Measurements from ENCODE around the gene BPIFB2. TPM values are rescaled to one million over a fixed set of nuclear protein-coding genes. Genes with fewer than 3 reads are reported as not detected.
"Not testable (repeated sequence)": the region's sequence is repeated elsewhere in the genome, so short reads cannot be mapped to it uniquely, and the experiment has no call there.

Gene BPIFB2
- polyA plus RNA-seq, 1 donor, result not detected

DNA sequence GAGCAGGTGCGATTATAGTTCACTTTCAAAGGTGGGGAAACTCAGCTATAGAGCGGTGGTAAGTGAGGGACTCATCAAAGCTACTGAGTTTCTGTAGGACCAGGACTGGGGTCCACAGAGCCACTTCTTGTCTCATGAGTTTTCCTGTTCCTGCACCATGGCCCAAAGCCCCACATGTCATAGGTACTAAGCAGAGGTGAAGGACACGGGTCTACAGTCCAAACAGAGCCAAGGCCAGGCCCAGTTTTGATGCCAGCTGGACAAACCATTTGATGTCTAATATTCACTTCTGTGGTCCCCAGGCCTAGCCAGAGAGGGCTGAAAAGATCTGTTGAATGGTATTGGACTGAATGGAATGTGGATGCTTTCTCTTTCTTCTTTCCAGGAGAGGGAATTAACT, 34.9 kb downstream of the BPIFB2 start:
- no peak for DNase-seq

DNA sequence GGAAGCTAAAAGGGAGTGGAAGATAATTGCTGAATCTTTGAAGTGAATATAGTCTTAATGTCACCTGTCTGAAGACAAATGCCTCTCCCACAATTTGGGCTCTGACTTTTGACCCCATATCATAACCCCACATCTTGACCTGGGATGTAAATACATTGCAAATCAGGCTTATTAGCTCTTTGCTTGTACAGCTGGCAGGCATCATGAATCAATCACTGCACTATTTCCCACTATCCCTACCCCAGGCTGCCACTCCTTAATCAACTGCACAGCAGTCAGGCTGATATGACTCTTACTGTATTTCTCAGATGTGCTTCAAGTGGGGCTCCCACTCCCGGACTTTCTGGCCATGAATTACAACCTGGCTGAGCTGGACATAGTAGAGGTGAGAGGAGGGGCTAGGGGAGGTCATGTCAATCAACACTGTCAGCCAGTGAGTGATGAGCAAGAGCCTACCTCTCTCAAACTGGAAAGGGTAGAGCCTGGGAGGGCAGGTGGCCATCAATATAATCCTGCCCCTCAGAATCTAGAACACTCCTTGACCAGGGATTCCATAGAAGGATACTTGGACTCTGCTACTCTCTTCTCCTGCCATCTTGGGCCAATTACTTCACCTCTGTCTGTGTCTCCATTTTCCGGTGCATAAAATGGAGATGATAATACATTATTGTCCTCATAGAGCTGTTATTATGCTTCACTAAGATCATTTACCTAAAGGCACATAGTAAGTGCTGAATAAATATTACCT, 35.7 kb downstream of the BPIFB2 start:
- DNase-seq, result no peak

DNA sequence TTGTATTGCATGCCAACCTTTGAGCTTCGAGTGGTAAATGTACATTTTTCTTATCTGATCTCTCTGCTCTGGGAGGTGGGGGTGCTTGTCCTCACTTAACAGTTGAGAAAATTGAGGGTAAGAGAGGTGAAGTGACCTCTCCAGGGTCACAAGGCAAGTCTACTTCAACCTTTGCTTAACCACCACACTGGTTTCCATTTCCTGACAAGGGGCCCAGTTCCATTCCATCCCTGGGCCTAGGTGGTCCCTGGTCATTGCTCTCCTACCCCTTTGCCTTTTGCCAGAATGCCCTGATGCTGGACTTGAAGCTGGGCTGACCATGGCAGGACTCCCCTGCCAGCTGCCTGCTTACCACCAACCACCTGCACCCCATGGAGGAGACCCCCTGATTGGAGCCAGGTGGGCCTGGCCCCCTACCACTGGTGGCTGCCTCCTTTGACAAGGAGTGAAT, 36.3 kb downstream of the BPIFB2 start:
- DNase-seq, result no peak

DNA sequence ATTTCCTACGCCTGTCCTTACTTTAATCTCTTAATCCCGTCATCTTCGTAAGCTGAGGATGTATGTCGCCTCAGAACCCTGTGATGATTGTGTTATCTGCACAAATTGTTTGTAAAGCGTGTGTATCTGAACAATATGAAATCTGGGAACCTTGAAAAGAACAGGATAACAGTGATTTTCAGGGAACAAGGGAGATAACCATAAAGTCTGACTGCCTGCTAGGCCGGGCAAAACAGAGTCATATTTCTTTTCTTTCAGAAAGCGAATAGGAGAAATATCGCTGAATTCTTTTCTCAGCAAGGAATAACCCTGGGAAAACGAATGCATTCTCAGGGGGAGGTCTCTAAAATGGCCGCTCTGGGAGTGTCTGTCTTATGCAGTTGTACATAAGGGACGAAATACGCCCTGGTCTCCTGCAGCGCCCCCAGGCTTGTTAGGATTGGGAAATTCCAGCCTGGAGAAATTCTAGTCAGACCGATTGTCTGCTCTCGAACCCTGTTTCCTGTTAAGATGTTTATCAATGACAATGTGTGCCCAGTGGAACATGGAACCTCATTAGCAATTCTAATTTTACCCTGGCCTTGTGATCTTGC, 37.7 kb downstream of the BPIFB2 start:
- DNase-seq, result not testable (repeated sequence)

DNA sequence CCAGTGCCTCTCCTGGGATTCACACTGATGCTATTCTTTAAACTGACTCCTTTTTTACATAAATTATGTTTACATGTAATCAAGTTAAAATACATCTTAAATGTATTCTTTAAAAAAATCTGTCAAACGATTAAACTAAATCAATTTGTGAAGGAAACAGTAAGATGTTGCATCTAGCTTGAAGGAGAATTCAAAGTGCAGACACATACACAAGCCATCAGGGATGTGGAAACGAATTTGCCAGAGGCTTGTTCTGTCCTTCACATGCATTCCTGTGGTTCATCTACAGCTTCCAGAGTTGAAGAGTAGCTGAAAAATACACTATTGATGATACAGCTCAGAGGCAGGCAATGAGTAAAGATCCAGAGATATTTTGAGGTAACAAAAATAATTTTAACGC, 38.9 kb downstream of the BPIFB2 start:
- no peak for DNase-seq

DNA sequence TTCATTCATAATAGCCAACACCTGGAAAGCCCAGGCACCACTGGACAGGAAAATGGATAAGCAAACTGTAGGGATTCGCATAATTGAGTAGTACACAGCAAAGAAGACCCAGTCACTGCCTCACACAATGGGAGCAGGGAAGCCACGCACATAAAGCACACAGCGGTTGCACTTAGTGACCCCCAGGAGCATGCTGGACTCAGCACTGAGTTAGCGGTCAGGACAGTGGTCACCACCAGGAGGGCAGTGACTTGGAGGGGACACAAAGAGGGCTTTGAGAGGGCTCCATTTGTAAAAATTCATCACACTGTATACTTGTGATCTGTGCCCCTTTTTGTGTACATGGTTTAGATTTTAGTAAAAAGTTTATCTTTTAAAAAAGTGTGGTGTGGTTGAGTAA, 43.8 kb downstream of the BPIFB2 start:
- DNase-seq, result no peak

DNA sequence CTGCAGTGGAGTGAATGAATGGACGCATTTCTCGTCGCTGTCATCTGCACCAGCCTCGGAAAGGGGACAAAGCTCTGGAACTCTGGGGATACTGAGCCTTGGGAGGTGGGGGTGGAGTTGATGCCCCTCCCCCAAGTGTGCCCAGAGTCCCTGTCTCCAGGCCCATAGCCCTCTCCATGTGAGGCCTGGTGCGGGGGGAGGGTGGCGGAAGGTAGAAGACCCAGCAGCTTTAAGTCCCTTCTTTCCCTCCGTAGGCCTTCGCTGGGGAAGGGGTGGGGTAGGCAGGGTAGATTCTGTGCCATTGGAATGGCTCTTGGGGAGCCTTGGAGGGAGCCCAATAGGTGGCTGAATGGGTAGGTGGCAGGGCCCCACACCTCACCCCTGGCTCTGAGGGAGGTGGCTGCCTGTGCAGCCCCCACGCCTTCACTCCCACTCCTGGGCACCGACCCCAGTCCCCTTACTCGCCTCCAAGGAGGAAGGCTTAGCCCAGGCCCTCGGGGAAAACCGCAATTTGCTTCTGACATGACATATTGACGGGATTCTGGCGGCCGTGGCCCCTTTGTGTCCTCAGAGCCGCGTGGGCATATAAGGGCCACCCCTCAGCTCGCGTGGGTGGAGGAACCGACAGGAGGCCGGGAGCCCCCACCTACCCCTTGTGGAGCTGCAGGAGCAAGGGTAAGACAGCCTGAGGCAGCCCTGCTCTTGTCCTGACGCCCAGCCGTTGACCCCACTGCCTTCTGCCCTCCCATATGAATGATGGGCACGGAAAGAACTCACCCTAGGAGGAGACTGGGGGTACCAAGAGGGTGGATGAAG, 46.0 kb downstream of the BPIFB2 start, which contains the start of gene BPIFB3:
Gene BPIFB3, plus strand, starts transcription at position 613 of the 816 bp plus-strand sequence. CDS start 1,533 bp downstream, outside the sequence.
- no peak for DNase-seq

DNA sequence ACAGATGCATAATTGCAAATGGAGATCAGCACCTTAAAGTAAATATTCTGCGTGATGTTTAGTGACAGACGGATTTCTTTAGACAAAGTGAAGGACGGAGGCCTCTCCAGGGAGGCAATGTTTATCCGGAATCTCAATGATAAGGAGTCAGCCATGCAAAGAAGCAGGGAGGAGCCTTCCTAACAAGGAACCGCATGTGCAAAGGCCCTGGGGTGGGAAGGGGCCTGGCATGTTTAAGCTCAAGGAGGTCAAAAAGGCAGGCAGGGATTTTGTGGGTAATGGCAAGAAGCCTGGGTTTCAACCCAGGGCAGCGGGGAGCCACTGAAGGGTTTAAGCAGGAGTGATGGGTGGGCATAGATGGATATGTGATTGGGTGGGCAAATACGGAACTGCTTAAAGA, 46.9 kb downstream of the BPIFB2 start:
- no peak for DNase-seq

DNA sequence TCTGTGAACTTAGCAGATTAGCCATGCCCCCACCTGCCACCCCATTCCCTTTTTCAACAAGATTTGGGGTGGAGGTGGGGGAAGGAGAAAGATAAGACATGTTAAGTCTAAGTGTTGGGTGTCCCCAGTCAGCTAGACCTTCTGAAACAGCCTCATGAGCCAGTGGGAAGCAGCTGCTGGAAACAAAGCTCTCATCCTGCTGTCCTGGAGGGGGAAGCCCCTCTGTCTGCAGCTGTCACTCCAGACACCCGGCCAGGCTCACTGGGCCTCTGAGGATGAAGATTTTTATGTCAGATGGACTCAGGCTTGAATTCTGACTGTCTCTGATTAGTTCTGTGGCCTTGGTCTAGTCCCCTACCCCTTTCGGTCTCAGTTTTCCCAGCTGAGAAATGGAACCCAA, 47.3 kb downstream of the BPIFB2 start:
- DNase-seq, result no peak

DNA sequence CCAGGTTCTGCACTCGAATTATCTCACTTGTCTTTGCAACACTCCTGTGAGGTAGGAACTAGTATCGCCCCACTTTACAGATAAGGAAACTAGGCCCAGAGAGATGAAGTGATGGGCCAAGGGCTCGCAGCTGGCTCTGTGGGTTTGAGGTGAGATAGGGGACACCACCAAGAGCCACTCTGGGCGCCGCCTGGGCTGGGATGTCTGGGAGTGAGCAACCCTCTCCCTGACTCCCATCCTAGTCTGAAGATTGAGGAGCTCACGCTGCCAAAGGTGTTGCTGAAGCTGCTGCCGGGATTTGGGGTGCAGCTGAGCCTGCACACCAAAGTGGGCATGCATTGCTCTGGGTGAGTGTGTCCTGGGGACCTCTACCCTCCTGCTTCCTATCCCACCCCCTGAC, 51.6 kb downstream of the BPIFB2 start:
- no peak for DNase-seq

DNA sequence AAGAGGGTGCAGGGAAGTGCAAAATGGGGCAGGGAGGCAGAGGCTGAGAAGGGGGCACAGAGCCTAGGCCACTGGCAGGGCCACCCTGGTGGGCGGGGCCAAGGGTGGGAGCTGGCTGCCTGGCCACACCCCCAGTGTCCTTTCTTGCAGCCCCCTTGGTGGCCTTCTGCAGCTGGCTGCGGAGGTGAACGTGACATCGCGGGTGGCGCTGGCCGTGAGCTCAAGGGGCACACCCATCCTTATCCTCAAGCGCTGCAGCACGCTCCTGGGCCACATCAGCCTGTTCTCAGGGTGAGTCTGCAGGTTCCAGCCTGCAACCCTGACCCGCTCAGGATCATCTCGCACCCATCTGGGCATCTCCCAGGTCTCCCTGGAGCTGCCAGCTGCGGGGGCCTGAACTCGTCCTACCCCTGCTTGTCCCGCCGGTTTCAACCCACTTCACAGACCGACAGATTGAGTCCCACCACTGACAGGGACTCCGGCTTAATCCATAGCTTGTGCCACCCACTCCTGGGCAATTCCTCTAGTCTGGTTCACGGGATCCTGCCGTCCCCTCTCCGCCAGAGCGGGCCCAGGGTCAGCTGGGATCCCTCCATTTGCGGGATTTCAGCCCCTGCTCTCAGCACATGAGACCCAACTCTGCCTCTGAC, 52.4 kb downstream of the BPIFB2 start:
- no peak for DNase-seq

DNA sequence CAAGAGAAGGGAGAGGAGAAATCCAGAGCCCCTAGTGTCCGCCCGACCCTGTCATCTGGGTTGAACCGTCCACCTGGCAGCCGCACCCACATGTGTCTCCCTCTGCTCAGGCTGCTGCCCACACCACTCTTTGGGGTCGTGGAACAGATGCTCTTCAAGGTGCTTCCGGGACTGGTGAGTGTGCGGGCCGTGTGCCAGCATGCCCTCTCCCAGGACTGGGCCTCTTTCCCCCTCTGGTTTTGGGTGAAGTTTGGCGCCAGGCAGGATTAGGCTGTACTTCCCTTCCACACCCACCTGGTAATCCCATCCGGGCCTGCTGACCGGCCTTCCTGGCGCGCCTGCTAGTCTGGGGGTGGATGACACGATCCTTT, 54.1 kb downstream of the BPIFB2 start:
- DNase-seq, result no peak

DNA sequence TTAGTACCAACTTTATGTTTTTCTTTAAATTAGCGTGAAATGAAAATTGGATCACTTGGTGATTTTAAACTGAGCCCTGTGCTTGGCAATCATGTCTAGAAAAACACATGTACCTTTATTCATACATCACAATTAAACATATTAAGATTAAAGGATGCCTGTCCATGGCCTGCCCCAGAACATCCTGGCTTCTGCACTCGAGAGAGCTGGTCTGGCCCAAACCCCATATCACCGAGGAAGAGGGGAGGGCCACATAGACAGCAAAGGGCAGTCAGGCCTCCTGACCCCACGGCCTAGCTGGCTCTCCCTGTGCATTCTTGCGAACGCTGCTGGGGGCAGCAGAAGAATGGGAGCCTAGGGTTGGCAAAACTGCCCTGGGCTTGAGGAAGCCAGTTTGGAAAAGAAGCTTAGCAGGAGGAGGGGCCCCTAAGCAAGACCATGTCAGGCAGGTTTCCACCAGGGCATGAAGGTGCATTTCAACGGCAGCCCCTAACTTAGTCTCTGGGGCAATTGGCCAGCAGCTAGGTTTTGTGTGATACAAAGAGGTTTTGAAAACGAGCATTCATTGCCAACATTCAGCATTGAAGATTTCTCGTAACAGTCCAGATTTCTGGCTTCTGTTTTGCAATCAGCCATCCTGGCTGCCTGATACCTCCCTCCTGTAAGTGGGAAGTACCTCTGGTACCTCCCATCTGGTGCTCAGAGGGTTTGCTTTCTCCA, 54.8 kb downstream of the BPIFB2 start:
- DNase-seq, result no peak

DNA sequence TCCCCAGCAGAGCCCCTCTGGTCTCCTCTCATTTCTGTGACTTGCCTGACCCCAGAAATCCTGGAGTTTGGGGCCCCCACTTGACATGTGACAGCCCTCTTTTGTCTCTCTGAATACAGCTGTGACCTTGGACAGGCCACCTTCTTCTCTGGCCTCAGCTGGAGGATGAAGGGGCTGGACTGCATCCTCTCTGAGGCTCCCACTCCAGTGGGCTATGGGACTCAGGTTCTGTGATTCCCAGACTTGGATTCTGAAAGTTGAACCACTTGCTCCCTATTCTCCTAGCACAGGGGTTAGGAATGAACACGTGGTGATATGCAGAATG, 55.3 kb downstream of the BPIFB2 start:
- DNase-seq, result no peak

DNA sequence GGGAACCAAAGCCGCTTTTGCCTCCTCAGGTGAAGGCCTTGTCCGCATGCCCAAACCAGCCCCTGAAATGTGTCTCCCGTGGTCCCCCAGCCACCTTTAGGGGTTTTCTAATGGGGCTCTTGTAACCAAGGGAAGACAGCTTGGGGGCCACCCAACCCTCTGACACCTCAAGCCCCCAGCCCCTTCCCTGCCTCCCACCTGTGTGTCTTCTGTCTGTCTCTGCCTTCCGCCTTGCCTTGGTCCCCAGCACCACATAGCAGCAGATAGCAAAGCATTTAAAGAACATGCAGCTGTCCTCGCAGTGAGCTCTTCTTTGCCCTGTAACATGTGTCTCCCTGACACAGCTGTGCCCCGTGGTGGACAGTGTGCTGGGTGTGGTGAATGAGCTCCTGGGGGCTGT, 55.8 kb downstream of the BPIFB2 start:
- DNase-seq, result no peak

DNA sequence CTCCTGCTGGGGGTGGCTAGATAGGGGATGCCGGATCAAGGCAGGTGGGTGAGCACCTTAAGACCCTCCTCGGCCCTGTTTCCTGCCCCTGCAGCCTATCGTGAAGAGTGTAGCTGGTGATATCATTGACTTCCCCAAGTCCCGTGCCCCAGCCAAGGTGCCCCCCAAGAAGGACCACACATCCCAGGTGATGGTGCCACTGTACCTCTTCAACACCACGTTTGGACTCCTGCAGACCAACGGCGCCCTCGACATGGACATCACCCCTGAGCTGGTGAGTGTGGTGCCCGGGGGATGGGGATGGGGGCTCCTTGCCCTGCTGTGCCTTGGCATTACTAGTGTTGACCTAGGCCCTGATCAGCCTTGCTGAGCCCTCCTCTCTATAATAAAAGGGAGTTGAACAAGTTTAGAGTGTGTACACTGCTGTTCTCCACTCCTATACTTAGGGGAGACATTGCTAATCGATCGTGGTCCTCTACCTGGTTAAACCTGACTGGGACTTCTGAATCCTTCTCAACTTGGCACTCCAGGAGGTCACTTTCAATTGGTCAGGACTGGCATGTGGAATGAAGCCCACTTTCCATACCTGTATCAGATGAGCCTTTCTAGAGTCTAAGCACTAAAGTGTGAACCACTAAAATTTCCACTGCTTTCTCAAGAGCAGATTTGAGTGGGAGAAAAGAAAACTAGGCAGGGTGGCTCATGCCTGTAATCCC, 57.2 kb downstream of the BPIFB2 start:
- DNase-seq, result no peak

DNA sequence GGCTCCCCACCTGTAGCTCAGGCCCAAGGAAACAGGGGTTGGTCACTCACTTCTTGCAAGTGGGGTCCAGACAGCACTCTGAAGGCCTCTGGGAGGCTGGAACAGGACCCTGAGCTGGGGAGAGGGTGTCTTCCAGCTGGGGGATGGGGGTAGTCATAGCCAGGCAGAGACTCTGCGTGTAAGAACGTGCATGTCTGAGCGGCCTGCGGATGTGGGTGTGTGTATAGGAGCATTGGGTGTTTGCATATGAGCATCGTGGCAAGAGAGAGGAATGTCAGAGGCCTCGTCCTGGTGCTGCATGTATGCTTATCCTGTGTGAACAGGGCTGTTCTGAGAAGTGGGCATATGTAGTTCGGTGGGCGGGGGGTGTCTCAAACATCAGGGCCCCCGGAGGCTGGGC, 58.3 kb downstream of the BPIFB2 start:
- DNase-seq, result no peak

DNA sequence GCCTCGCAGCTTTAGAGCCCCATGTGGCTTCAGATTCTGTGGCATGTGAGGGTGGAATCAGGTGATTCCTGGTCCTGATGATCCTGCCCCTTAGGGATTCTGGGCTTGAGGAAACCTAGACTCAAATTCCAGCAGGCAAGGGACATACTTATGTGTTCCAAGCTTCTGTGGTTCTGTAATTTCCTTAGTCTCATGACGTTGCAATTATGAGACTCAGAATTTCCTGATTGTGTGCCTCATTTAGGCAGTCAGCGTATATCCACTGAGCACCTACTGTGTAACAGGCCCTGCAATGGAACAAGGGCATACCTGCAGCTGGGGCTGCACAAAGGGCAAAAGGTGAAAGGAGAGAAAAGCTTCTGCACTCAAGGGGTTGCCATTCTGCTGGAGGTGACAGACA, 60.3 kb downstream of the BPIFB2 start:
- no peak for DNase-seq

DNA sequence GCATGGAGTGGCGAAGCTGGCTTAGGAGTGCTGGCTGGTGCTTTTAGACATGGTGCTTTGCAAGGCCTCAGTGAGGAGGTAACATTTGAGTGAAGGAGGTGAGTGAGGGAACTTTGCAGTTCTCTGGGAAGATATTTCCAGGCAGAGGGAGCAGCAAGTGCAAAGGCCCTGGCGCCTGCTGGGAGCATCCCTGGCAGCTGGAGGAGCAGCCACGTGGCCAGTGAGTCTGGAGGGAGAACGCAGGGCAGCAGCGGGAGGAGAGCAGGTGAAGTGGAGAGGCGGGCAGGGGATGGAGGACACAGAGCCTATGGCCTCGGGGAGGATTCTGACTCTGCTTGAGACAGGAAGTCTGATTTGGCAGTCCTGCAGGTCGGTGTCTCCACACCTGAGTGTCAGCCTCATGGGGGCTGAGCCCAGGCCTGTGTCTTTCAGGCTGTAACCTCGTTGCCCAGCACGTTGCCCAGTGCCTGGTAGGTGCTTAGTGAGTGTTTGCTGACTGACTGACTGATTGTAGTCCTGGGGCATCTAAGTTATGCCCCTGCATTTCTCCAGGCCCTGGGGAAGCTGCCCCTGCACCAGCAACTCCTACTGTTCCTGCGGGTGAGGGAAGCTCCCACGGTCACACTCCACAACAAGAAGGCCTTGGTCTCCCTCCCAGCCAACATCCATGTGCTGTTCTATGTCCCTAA, 60.9 kb downstream of the BPIFB2 start:
- DNase-seq, result no peak

DNA sequence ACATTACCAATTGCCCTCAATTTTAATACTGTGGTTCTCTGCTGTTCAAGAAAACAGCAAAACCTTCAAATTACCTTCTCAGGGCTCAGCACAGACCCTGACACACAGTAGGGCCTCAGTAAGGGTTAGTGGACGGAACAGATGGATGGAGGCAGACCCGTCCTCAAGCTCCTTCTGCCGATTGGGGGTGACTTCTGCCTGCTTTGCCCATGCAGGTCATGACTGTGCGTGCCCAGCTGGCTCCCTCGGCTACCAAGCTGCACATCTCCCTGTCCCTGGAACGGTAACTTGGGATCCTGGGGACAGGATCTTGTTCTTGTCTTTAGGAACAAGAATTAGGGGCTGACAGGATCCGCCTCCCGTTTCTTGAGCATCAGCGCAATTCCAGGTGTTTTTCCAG, 62.2 kb downstream of the BPIFB2 start:
- no peak for DNase-seq

Data from left kidney (tissue), 2 donors.